Measurements from ENCODE around the gene GABRR2.
"Not testable (repeated sequence)": the region's sequence is repeated elsewhere in the genome, so short reads cannot be mapped to it uniquely, and the experiment has no call there.

GABRR2 gene

GRCh38 chr6:89239338-89239737, 75.8 kb downstream of the GABRR2 start:
- Histone ChIP-seq H3K27me3 (replicated peaks) (peaks cover 5% of the 10 kb centered on the region), H3K36me3 (replicated peaks) (no peaks in the 10 kb centered on the region), H3K4me3 (ENCODE audit: low read depth, low read length) (no peak overlapping the region), H3K27ac (no peak overlapping the region)
- peak; percentile 60 for TF ChIP-seq CTCF (IDR thresholded peaks at IDR 0.05; ENCODE audit: low read depth, low read length, missing control alignments)
- no peak for DNase-seq
- in situ Hi-C loops (cut with HindIII; ENCODE audit: low pct_ligation_motif_present, low sequenced_read_pairs) = no loop called here

- in situ Hi-C loops (cut with HindIII; ENCODE audit: low pct_ligation_motif_present, low sequenced_read_pairs) = no loop called here
- DNase-seq = no peak
- TF ChIP-seq CTCF (IDR thresholded peaks at IDR 0.05; ENCODE audit: low read depth, low read length, missing control alignments) = no peak
Observed at GRCh38 chr6:89237158-89237557, 77.9 kb downstream of the GABRR2 start.

GRCh38 chr6:89233605-89234004, 81.5 kb downstream of the GABRR2 start:
- DNase-seq; in situ Hi-C loops (cut with HindIII; ENCODE audit: low pct_ligation_motif_present, low sequenced_read_pairs); H3K27ac ChIP-seq; H3K36me3 ChIP-seq (replicated peaks); H3K4me3 ChIP-seq (ENCODE audit: low read depth, low read length); H3K27me3 ChIP-seq (replicated peaks): not testable (repeated sequence)

More at GRCh38 chr6:89237158-89237557, 77.9 kb downstream of the GABRR2 start:
- no peak overlapping the region for H3K27ac ChIP-seq
- no peaks in the 10 kb centered on the region for H3K27me3 ChIP-seq (replicated peaks)
- H3K36me3 ChIP-seq (replicated peaks) = no peaks in the 10 kb centered on the region
- no peak overlapping the region for H3K4me3 ChIP-seq (ENCODE audit: low read depth, low read length)

GRCh38 chr6:89222712-89223039, 92.4 kb downstream of the GABRR2 start:
- in situ Hi-C loops (cut with HindIII; ENCODE audit: low pct_ligation_motif_present, low sequenced_read_pairs) = no loop called here
- TF ChIP-seq CTCF (IDR thresholded peaks at IDR 0.05; ENCODE audit: low read depth, low read length, missing control alignments) = no peak
- DNase-seq = no peak
- H3K27ac ChIP-seq = no peak overlapping the region
- H3K27me3 ChIP-seq (replicated peaks) = no peaks in the 10 kb centered on the region
- no peaks in the 10 kb centered on the region for H3K36me3 ChIP-seq (replicated peaks)
- no peak overlapping the region for H3K4me3 ChIP-seq (ENCODE audit: low read depth, low read length)

GRCh38 chr6:89221971-89222711, 93.0 kb downstream of the GABRR2 start:
- no peaks in the 10 kb centered on the region for H3K27me3 ChIP-seq (replicated peaks)
- no peak overlapping the region for H3K4me3 ChIP-seq (ENCODE audit: low read depth, low read length)
- in situ Hi-C loops (cut with HindIII; ENCODE audit: low pct_ligation_motif_present, low sequenced_read_pairs) = no loop called here
- DNase-seq = no peak
- TF ChIP-seq CTCF (IDR thresholded peaks at IDR 0.05; ENCODE audit: low read depth, low read length, missing control alignments) = no peak
- H3K36me3 ChIP-seq (replicated peaks) = no peaks in the 10 kb centered on the region
- H3K27ac ChIP-seq = no peak overlapping the region

- no peak overlapping the region for H3K27ac ChIP-seq
- in situ Hi-C loops (cut with HindIII; ENCODE audit: low pct_ligation_motif_present, low sequenced_read_pairs) = no loop called here
- no peak for DNase-seq
- no peak overlapping the region for H3K4me3 ChIP-seq (ENCODE audit: low read depth, low read length)
- TF ChIP-seq CTCF (IDR thresholded peaks at IDR 0.05; ENCODE audit: low read depth, low read length, missing control alignments) = no peak
- H3K27me3 ChIP-seq (replicated peaks) = no peaks in the 10 kb centered on the region
- no peaks in the 10 kb centered on the region for H3K36me3 ChIP-seq (replicated peaks)
Observed at GRCh38 chr6:89221129-89221528, 94.0 kb downstream of the GABRR2 start.
